GM11168 (cell line): ENCODE results near the gene GMCL2.
"Not testable (repeated sequence)": the region's sequence is repeated elsewhere in the genome, so short reads cannot be mapped to it uniquely, and the experiment has no call there.

Experiments used
- in situ Hi-C: fragments of 300-500 bp; cut with MboI; formaldehyde crosslinking; loops from one replicate; pipeline ENCODE4 v1.12.0; 2022; ENCODE audit warnings: low sequenced_read_pairs; ENCODE audit not compliant: unreplicated experiment

GMCL2 gene

DNA sequence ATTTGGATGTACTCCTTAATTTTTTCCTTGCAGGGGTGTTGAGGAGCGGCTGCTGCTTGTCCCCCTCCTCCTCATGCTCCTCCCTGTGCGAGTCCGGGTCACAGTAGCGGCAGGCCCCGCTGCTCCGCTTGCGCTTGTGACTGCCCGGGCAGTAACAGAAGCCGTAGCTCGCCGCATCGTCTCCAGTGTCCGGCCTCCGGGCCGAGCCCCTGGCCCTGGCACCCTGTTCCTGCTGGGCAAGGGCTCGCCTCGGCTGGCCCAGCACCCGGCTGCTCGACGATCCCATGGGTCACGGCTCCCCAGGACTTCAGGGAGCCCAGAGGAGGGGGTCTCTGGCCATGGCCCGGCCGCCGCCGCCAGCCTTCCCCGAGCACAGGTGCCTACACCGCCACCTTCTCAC lies at the start of gene GMCL2:
Gene GMCL2 (minus strand): TSS at position 358 of the 400 bp plus-strand sequence. CDS start 72 bp downstream, at position 286.
- in situ Hi-C loops: no loop called here

DNA sequence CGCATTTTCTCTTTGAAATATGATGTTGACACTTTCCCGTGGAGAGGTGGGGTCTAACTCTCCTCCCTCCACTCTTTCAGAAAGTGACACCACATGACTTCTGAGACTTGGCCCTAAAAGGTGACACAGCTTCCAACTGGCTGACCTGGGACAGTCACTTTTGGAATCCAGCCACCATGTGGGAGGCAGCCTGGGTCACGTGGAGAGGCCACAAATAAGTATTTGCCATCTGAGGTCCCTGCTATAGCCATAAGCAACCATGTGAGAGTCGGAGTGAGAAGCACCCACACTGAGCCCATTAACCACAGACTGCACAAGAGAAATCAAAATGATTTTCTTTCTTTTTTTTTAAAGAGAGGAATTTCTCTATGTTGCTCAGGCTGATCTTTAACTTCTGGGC lies 49.5 kb upstream of the GMCL2 start:
- in situ Hi-C loops: no loop called here

DNA sequence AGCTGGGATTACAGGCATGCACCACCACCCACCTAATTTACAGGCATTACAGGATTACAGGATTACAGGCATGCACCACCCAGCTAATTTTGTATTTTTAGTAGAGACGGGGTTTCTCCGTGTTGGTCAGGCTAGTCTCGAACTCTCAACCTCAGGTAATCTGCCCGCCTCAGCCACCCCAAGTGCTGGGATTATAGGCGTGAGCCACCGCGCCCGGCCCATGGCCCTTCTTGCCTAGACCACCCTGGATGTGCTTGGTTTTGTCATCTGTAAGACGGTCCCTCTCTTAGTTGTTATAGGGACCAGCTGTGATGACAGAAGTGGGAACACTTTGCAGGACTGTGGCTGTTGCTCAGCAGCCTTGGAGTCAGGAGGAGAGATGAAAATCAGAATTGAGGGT lies 49.0 kb upstream of the GMCL2 start:
- in situ Hi-C loops: no loop called here

DNA sequence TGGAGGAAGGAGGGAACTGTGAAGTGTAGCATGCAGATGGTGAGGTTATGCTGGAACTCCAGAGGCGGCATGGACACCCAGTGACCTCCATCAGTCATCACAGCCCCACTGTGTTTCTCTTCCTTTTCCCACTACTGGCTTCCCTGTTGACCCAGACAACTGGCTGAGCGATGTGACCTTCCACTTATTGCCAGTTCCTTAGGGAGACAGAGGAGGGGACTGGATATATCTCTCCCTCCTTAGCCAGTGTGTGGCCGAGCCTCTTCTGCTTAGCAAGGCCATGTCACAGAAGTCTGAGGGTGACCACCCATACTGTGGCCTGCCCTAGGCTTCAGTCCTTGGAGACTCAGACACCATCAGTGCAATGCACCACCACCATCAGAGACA lies 48.4 kb upstream of the GMCL2 start:
- in situ Hi-C loops: no loop called here

GRCh38 chr5:178234750-178235587 lies 47.8 kb upstream of the GMCL2 start:
- in situ Hi-C loops: no loop called here

DNA sequence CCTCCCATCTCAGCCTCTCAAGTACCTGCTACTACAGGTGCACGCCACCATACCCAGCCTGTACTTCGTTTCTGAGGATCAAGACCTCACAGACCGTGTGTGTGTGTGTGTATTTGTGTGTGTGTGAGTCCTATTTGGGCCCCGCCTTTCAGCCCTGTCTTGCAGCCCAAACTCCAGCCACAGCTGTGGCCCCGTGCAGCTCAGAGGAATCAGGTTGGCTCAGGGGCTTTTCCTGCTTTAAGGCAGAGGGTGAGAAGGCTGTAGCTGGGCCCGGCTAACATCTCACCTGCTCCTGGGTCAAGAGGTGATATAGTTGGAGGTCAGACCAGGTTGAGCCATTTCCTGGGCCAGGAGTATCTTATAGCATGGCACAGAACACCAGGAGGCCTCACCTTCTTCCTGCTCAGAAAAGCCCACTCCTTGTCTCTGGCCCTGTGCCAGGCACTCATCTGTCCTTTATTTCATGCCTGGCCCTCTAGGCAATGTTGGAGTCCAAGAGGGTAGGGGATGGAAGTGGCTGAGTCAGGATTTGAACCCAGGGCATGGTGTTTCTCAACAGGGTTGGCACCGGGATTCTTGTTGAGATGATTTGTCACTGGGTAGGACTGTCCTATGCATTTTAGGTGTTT lies 47.1 kb upstream of the GMCL2 start:
- in situ Hi-C loops: no loop called here

DNA sequence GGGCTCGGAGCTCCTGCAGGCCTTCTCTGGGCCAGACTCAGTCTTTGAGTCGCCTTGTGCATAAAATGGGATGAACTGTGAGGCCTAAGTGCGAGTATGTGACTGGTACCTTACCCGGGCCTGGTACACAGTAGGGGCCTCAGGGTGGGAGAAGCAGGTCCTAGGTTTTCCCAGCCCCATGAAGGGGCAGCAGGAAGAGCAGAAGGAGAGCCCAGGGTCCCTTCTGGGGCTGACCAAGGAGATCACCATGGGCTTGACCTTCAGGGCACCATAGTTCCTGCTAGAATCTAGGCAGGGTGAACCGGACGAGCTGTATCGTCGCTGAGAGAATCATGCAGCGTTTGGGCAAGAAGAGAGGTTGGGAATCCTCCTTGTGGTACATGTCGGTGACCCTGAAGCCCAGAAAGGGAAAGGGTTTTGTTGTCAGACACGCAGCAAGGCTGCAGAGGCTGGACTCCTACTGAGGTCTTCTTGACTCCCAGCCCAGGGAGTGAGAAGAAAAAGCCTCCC lies 45.8 kb upstream of the GMCL2 start:
- in situ Hi-C loops: no loop called here

- in situ Hi-C loops: no loop called here
Observed at GRCh38 chr5:178232124-178232919, 45.2 kb upstream of the GMCL2 start, which contains the start of gene PHYKPL. Gene PHYKPL, minus strand, starts transcription at chr5:178232802. Its CDS starts 252 bp downstream, at chr5:178232550.

- in situ Hi-C loops: no loop called here
Observed at GRCh38 chr5:178231539-178232123, 44.5 kb upstream of the GMCL2 start.

GRCh38 chr5:178230879-178231538 lies 43.8 kb upstream of the GMCL2 start:
- in situ Hi-C loops: no loop called here

DNA sequence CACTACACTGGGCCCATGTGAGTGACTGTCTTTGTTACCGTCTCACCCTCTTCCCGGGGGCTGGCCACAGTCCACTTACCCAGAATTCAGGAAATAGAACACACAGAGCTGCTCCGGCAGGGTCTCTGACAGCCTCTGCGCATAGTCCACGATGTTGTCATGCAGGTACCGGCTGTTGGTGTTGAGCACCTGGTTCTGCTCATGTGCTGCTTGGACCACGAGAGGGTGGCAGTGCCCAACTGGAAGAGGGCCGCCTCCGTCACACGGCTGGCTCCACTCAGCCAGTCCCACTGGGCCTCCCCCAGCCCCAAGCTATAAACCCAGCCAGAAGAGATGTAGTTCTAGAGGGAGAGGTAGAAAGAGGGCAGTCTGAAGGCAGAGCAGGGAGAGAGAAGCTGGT lies 42.7 kb upstream of the GMCL2 start:
- in situ Hi-C loops: no loop called here

- in situ Hi-C loops: not testable (repeated sequence)
Observed at GRCh38 chr5:178229111-178229510, 41.9 kb upstream of the GMCL2 start.

DNA sequence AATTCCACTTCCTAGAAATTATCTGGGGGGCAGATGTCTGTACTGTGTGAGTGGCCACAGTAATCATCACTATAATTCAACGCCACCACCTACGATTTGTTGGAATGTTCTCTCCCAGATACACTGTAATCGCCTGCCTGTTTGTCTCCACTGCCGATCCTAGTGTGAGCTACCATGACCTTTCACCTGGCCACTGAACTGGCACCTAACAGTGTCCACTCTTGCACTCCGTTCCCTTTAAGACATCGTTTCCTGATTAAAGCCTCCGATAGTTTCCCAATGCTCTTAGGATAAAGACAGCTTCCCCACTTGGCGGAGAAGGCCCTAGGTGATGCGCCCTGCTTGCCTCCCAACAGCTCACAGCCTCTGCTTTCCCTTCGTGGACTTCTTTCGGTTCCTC lies 41.4 kb upstream of the GMCL2 start:
- in situ Hi-C loops: no loop called here

DNA sequence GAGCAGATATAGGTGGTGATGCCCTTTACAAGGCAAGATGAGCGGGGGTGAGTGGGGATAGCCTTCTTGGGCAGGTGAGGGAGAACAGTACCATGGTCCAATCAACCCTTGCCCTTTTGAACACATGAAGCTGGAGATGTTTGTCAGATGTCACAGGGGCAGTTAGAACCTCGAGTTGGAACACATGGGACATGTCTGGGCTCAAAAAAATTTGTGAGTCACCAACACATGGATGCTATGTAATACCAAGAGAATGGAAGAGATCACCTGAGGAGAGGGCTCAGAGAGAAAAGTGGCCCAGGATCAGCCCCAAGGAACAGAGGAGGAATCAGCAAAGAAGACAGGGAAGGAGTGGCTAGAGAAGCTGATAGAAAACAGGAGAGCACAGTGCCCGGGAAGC lies 40.8 kb upstream of the GMCL2 start:
- in situ Hi-C loops: no loop called here

DNA sequence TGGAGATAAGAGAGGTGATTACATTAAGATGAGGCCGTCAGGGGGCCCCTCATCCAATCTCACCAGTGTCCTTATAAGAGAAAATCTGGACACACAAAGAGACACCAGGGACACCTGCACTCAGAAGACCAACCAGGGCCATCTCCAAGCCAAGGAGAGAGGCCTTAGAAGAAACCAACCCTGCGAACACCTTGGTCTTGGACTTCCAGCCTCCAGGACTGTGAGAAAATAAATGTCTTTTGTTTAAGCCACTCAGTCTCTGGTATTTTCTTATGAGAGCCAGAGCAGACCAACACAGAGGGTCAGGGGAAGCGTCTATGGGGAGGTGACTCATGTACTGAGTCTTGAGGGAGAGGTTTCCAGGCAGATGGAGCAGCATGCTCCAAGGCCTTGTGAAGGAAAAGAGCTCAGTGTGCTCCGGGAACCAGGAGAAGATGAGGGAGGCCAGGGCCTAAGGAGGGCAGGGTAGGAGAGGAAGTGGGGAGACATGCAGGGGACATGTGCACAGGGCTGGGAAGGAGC lies 40.0 kb upstream of the GMCL2 start:
- in situ Hi-C loops: no loop called here

DNA sequence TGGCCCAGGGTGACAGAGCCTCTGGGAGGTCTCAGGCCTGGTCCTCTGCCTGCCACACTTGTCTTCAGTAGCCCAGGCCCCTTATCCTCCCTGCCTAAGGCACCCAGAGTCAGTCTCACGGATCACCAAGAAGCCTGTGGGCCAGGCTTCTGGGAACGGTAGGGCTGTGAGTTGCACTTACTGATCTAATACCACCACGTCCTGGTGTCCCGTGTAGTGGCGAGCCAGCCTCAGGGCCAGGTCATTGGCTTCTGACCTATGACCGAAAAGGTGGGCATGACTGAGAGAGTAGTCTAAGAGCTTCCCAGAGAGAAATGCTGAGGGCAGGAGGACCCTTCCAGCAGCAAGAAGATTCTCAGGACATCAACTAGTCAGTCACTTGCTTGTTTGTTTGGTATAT lies 38.0 kb upstream of the GMCL2 start:
- in situ Hi-C loops: no loop called here

GRCh38 chr5:178224403-178224802 lies 37.2 kb upstream of the GMCL2 start:
- in situ Hi-C loops: no loop called here

- in situ Hi-C loops: no loop called here
Observed at GRCh38 chr5:178223828-178224335, 36.7 kb upstream of the GMCL2 start.

DNA sequence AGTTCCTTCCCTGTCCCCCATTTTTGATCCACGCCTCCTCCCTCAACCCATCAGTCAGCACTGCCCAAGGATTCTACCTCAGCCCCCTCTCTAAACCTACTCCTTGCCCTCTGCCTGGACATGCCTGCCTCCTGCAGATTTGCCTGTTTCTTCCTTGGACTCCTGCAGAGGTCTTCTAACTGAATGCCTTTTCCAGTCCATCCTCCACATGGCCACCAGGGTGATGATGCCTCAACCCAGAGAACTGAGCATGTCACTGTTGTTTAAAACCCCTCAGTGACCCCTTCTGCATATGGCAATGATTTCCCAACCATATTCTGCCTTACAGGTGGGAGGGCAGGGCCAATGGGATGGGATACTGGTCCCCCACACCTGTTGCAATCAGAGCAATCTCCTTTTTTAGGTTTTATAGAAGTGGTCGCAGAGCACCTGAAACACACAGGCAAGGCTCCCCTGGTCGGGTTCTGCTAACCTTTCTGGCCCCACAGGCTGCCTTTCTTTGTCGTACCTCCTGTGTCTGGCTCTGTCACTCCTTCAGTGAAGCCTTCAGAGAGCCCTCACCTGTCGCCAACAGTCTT lies 36.1 kb upstream of the GMCL2 start:
- in situ Hi-C loops: no loop called here
